ENCODE data around the gene AUTS2. TPM values are rescaled to one million over a fixed set of nuclear protein-coding genes. Genes with fewer than 3 reads are reported as not detected.
A peak's percentile ranks its signal among the peaks of the same experiment; 100 is the strongest.

AUTS2 gene
- total RNA-seq, 1 donor from 2014 or later, result 56.0 TPM

DNA sequence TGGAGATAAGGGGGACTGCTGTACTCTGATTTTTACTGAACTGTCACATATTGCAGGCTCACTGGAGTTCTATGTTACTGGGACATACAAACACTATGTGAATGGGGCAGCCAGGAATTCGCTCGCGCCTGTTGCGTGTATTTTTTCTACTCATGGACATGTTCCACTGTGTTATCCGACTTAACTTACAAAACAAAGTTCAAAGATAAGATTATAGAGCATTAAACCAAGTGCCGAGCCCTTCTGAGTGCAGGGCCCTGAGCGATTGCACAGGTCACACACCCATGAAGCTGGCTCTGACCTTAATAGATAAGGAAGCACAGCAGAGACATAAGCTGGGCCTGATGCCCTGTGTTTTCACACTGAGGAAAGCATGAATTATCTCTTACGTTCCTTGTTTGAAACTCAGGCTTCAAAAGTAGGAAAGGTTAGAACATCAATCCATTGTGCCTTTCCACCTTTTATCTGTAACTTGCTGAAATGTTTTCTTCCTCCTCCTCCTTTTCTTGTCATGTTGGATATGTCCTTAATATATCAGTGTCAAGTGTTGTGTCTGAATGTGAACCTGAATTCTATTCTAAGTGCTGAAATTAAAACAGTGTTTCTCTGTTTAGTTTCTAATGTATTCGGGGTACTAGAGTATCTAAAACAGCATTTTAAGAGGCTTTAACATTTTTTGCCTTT is 273.8 kb downstream of the AUTS2 start:
- no peak for DNase-seq
- TF ChIP-seq CTCF (IDR thresholded peaks at IDR 0.05), result no peak
- intact Hi-C loops (cut with DNase I), result no loop called here
- Histone ChIP-seq H3K4me1 (no peaks in the 10 kb centered on the region), H3K27me3 (no peaks in the 10 kb centered on the region), H3K9me3 (no peaks in the 10 kb centered on the region), H3K36me3 (no peaks in the 10 kb centered on the region), H3K27ac (no peak overlapping the region), H3K4me3 (no peak overlapping the region)
- ATAC-seq, result no peak

GRCh38 chr7:69873512-69873911 is 275.2 kb downstream of the AUTS2 start:
- Histone ChIP-seq H3K9me3 (no peaks in the 10 kb centered on the region), H3K27me3 (no peaks in the 10 kb centered on the region), H3K4me3 (no peak overlapping the region), H3K36me3 (no peaks in the 10 kb centered on the region), H3K27ac (no peak overlapping the region), H3K4me1 (no peaks in the 10 kb centered on the region)
- DNase-seq, result no peak
- no peak for TF ChIP-seq CTCF (IDR thresholded peaks at IDR 0.05)
- no peak for ATAC-seq
- intact Hi-C loops (cut with DNase I), result no loop called here

DNA sequence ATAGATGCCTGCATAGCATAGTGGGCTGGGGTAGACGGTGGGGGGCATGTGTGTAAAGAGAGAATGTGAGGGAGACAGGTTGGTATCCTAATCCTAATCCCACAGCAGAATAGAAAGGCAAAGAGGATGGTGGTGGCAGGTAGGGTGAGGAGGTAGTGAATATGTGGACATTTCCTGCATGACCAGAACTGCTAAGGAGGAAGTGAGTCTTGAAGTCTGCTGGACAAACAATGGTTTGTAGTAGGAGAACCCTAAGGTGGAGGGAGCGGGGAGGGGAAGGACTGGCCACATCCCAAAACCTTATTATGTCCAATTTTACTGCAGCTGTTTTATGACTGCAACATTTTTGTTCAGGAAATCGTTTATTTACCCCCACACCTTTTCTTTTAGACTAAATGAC is 279.7 kb downstream of the AUTS2 start:
- Histone ChIP-seq H3K4me3 (no peak overlapping the region), H3K9me3 (no peaks in the 10 kb centered on the region), H3K27ac (no peak overlapping the region), H3K4me1 (no peaks in the 10 kb centered on the region), H3K27me3 (no peaks in the 10 kb centered on the region), H3K36me3 (no peaks in the 10 kb centered on the region)
- peak; percentile 61 for ATAC-seq
- no peak for TF ChIP-seq CTCF (IDR thresholded peaks at IDR 0.05)
- intact Hi-C loops (cut with DNase I), result no loop called here
- no peak for DNase-seq

DNA sequence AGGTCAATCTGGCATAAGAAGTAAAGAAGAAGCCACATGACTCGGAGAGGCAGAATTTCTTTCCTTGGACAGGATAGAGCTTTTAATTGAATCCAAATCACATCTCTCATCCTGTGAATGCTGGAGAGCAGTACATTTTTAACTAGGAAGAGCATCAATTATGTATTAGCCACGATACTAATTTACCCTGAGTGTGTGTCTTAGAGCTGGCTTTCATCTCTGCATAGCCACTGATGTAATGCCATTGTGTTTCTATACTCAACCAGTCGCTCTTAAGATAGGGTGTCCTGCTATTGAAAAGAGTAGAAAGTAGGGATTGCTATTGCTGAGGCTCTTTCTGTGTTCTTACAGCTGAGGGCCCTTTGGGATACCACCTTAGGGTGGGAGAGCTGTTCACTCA is 280.3 kb downstream of the AUTS2 start:
- H3K4me3 ChIP-seq, result no peak overlapping the region
- TF ChIP-seq CTCF (IDR thresholded peaks at IDR 0.05), result no peak
- intact Hi-C loops (cut with DNase I), result no loop called here
- no peak overlapping the region for H3K27ac ChIP-seq
- no peaks in the 10 kb centered on the region for H3K4me1 ChIP-seq
- no peaks in the 10 kb centered on the region for H3K9me3 ChIP-seq
- H3K27me3 ChIP-seq, result no peaks in the 10 kb centered on the region
- H3K36me3 ChIP-seq, result no peaks in the 10 kb centered on the region
- ATAC-seq (no peak), DNase-seq (no peak)

- ATAC-seq (no peak), DNase-seq (no peak)
- Histone ChIP-seq H3K27ac (no peak overlapping the region), H3K9me3 (no peaks in the 10 kb centered on the region), H3K4me1 (no peaks in the 10 kb centered on the region), H3K36me3 (no peaks in the 10 kb centered on the region), H3K4me3 (no peak overlapping the region), H3K27me3 (no peaks in the 10 kb centered on the region)
- no peak for TF ChIP-seq CTCF (IDR thresholded peaks at IDR 0.05)
- intact Hi-C loops (cut with DNase I), result no loop called here
Observed at GRCh38 chr7:69879989-69880388, 281.7 kb downstream of the AUTS2 start.

- Histone ChIP-seq H3K4me1 (no peaks in the 10 kb centered on the region), H3K27ac (no peak overlapping the region), H3K27me3 (no peaks in the 10 kb centered on the region), H3K9me3 (no peaks in the 10 kb centered on the region), H3K36me3 (no peaks in the 10 kb centered on the region), H3K4me3 (no peak overlapping the region)
- ATAC-seq (no peak), DNase-seq (no peak)
- TF ChIP-seq CTCF (IDR thresholded peaks at IDR 0.05), result no peak
- intact Hi-C loops (cut with DNase I), result no loop called here
Observed at GRCh38 chr7:69880840-69881239, 282.6 kb downstream of the AUTS2 start.
